ENCODE data around the gene SLC39A1.

GRCh38 chr1:153957744-153958110 lies 5.6 kb downstream of the SLC39A1 start:
- TF ChIP-seq CTCF (conservative IDR thresholded peaks at IDR 0.05; ENCODE audit: low read depth, low read length), result no peak
- TF ChIP-seq POLR2A (IDR thresholded peaks at IDR 0.05; ENCODE audit: low read depth, low read length), result no peak
- no peak for TF ChIP-seq MXI1 (IDR thresholded peaks at IDR 0.05; ENCODE audit: borderline replicate concordance, low read depth, low read length)
- TF ChIP-seq RAD21 (IDR thresholded peaks at IDR 0.05; ENCODE audit: low read length), result no peak
- TF ChIP-seq FOS (IDR thresholded peaks at IDR 0.05; ENCODE audit: low read depth, low read length), result no peak
- TF ChIP-seq RCOR1 (IDR thresholded peaks at IDR 0.05; ENCODE audit: insufficient replicate concordance, low read length), result no peak
- TF ChIP-seq SMC3 (IDR thresholded peaks at IDR 0.05; ENCODE audit: low read depth, low read length), result no peak
- no peak for TF ChIP-seq CHD1 (IDR thresholded peaks at IDR 0.05; ENCODE audit: low read depth, low read length)
- TF ChIP-seq NFE2L2 (IDR thresholded peaks at IDR 0.05; ENCODE audit: low read depth, low read length), result no peak
- TF ChIP-seq MAZ (IDR thresholded peaks at IDR 0.05; ENCODE audit: borderline replicate concordance, low read depth, low read length), result no peak
- TF ChIP-seq BHLHE40 (IDR thresholded peaks at IDR 0.05; ENCODE audit: low read depth, low read length), result no peak
- TF ChIP-seq, protein P1, sequence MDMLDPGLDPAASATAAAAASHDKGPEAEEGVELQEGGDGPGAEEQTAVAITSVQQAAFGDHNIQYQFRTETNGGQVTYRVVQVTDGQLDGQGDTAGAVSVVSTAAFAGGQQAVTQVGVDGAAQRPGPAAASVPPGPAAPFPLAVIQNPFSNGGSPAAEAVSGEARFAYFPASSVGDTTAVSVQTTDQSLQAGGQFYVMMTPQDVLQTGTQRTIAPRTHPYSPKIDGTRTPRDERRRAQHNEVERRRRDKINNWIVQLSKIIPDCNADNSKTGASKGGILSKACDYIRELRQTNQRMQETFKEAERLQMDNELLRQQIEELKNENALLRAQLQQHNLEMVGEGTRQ (IDR thresholded peaks at IDR 0.05; ENCODE audit: low read depth, low read length), result no peak
